NK-92 (cell line): ENCODE results near the gene SLC39A5.
"Not testable (repeated sequence)": the region's sequence is repeated elsewhere in the genome, so short reads cannot be mapped to it uniquely, and the experiment has no call there.

Experiments used
- DNase-seq: peaks from one replicate; lab custom pipeline; 2025; ENCODE audit not compliant: unreplicated experiment; lab: John Stamatoyannopoulos, UW

Gene SLC39A5

GRCh38 chr12:56229916-56230431 lies at the start of gene SLC39A5:
TSS of gene SLC39A5 (plus strand) at chr12:56230051. CDS start at chr12:56231275, 1,224 bp downstream.
- no peak for DNase-seq

- no peak for DNase-seq
Observed at GRCh38 chr12:56186957-56187356, 42.9 kb upstream of the SLC39A5 start.

- DNase-seq = no peak
Observed at GRCh38 chr12:56188131-56188777, 41.6 kb upstream of the SLC39A5 start.

GRCh38 chr12:56188778-56189098 lies 41.1 kb upstream of the SLC39A5 start:
- DNase-seq = no peak

GRCh38 chr12:56189099-56189917 lies 40.5 kb upstream of the SLC39A5 start, which contains the start of gene SMARCC2:
TSS of gene SMARCC2 (minus strand) at chr12:56189483. CDS start at chr12:56189461, 22 bp downstream.
- no peak for DNase-seq

- no peak for DNase-seq
Observed at GRCh38 chr12:56189918-56190694, 39.7 kb upstream of the SLC39A5 start.

- DNase-seq = no peak
Observed at GRCh38 chr12:56190695-56191155, 39.1 kb upstream of the SLC39A5 start.

- no peak for DNase-seq
Observed at GRCh38 chr12:56192582-56192981, 37.3 kb upstream of the SLC39A5 start.

GRCh38 chr12:56193025-56193578 lies 36.7 kb upstream of the SLC39A5 start:
- no peak for DNase-seq

- not testable (repeated sequence) for DNase-seq
Observed at GRCh38 chr12:56196818-56197550, 32.9 kb upstream of the SLC39A5 start.

- no peak for DNase-seq
Observed at GRCh38 chr12:56197921-56198635, 31.8 kb upstream of the SLC39A5 start.

GRCh38 chr12:56198836-56199235 lies 31.0 kb upstream of the SLC39A5 start:
- no peak for DNase-seq

- no peak for DNase-seq
Observed at GRCh38 chr12:56202366-56202765, 27.5 kb upstream of the SLC39A5 start.

GRCh38 chr12:56202838-56203237 lies 27.0 kb upstream of the SLC39A5 start:
- no peak for DNase-seq

GRCh38 chr12:56204275-56204674 lies 25.6 kb upstream of the SLC39A5 start:
- no peak for DNase-seq

GRCh38 chr12:56205445-56205844 lies 24.4 kb upstream of the SLC39A5 start:
- no peak for DNase-seq

GRCh38 chr12:56206452-56207166 lies 23.2 kb upstream of the SLC39A5 start:
- DNase-seq = no peak

GRCh38 chr12:56208006-56208405 lies 21.8 kb upstream of the SLC39A5 start:
- no peak for DNase-seq

GRCh38 chr12:56212361-56212760 lies 17.5 kb upstream of the SLC39A5 start:
- no peak for DNase-seq
